GM10266 (cell line): ENCODE results near the gene FOSL1.

Source experiments
- DNase-seq: peaks from one replicate; pipeline ENCODE4 v3.0.0; 2012; ENCODE audit errors: extremely low spot score
- TF ChIP-seq, protein P1 (sequence below): IDR thresholded peaks from 2 replicates; pipeline ENCODE4 v1.5.1; 2012; ENCODE audit warnings: mild to moderate bottlenecking, low read depth; ENCODE audit not compliant: control insufficient read depth, insufficient read depth; ENCODE audit errors: missing control alignments

The FOSL1 gene

DNA sequence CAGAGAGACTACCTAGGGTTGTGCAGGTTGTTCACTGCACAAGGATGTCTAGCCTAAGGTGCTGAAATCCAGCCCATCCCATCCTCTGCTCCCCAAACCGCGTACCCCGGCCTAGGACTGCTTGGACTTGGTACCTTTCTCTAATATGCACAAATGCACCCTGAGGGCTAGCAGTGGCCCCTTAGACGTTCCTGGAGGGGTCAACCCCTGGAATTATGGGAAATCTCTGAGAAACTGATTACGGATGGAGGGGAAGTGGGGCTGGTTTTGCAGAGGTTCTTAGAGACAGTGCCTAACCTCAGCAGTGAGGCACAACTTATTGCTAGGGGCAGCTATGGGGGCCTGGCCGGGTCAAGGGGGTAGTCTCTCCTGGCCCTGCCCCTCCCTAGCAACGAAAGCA lies 16.2 kb upstream of the FOSL1 start:
- DNase-seq: no peak
- TF ChIP-seq, protein P1, sequence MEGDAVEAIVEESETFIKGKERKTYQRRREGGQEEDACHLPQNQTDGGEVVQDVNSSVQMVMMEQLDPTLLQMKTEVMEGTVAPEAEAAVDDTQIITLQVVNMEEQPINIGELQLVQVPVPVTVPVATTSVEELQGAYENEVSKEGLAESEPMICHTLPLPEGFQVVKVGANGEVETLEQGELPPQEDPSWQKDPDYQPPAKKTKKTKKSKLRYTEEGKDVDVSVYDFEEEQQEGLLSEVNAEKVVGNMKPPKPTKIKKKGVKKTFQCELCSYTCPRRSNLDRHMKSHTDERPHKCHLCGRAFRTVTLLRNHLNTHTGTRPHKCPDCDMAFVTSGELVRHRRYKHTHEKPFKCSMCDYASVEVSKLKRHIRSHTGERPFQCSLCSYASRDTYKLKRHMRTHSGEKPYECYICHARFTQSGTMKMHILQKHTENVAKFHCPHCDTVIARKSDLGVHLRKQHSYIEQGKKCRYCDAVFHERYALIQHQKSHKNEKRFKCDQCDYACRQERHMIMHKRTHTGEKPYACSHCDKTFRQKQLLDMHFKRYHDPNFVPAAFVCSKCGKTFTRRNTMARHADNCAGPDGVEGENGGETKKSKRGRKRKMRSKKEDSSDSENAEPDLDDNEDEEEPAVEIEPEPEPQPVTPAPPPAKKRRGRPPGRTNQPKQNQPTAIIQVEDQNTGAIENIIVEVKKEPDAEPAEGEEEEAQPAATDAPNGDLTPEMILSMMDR: no peak

DNA sequence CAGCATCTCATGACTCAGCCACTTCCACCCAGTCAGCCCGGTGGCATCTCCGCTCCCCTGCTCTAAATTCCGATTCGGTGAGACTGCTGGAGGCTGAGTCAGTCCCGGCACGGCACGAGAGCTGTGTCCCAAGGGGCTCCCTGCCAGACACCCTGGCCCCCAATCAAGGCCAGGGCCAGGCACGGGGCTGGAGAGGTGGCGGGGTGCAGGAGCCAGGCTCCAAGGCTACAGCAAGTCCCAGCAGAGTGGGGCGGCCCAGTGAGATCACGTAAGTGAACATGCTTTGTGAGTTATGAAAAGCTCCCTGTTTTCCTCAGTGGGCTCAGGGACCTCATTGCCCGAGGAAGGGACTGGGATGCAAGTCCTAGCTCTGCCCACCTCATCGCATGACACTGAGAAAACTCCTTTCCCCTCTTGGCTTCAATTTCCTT lies 15.6 kb upstream of the FOSL1 start:
- TF ChIP-seq, protein P1: no peak
- DNase-seq: no peak

DNA sequence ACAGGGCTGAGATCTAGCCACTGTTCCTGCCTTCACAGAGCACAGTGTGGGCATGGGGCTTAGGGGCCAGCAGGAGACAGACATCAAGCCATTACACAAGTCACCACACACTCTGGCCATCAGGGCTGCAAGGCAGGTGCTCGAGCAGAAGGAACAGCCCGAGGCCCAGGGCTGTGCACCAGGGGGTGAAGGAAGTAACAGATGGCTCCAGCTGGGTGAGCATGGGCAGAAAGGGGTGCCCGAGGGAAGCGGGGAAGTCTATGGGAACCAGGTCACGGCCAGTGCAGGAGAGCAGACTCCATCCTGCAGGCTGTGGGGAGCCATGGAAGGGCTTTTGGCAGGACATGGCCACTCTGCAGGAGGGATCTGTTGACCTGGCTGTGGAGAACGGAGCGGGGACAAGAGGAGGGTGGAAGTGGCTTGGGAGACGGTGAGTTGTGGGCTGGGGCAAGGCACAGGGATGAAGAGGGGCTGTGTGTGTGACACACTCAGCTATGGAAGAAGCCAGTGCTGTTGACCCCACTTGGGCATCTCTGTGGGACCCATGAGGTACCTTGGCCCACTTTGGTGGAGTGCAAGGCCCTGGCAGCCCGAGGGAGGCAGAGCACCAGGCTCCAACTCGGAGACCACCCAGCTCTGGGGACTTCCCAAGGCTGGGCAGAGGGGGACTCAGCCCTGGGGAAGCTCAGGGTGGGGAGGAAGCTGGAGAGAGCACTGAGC lies 15.1 kb upstream of the FOSL1 start:
- DNase-seq: no peak

DNA sequence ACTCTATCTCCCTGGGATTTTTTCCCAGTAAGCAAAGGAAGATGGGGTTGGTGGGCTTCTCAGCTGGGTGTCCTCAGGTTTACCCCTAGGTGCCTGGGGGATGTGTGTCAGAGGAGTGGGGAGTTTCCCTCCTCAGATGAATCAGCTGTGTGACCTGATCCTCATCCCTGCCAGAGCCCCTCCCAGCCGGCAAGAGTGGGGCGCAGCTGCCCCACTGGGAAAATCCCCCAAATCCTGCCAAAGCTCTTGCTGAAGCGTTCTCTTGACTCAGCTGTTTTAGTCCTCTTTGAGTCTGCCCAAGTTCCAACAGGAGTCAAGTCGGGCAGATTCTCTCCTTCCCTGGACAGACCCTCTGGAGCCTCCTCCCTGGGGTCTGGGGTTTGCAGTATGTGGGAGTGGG lies 12.7 kb upstream of the FOSL1 start:
- TF ChIP-seq, protein P1: no peak
- DNase-seq: no peak

More for the DNA sequence above, 15.1 kb upstream of the FOSL1 start:
- TF ChIP-seq, protein P1: no peak

DNA sequence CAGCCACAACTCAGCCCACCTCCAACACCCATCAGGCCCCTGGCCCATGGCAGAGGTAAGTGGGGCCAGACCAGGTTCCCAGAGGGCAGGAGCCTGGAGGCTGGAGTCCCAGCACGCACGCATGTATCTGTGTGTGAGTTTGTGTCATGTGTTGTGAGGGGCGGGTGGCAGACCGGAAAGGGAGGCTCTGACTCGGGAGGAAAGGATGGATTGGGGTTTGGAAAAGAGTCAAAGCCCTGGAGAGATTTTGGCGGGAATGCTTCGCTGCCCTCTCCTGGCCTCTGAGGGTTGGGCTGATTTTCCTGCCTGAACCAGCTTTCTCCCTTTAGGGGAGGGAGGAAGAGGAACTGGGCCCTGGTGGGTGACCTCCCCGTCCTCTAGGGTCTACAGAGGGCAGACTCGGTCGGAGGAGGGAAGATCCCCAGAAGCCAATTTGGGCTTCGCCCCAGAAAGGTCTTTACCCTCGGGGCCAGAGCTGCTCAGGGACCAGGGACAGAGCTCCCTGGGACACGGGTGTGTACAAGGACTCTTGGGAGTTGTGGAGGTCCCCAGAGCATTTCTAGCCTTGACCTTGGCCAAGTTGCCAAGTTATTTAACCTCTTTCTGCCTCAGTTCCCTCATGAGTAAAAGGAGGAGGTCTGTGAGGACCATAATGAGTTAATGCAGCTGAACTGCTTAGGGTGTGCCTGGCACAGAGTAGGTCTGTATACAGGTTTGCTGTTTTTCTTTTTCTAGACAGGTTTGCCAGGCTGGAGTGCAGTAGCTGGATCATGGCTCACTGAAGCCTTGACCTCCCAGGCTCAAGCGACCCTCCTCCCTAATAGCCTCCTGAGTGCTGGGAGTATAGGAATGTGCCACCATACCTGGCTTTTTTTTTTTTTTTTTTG lies 11.7 kb upstream of the FOSL1 start:
- no peak for DNase-seq
- TF ChIP-seq, protein P1: no peak

DNA sequence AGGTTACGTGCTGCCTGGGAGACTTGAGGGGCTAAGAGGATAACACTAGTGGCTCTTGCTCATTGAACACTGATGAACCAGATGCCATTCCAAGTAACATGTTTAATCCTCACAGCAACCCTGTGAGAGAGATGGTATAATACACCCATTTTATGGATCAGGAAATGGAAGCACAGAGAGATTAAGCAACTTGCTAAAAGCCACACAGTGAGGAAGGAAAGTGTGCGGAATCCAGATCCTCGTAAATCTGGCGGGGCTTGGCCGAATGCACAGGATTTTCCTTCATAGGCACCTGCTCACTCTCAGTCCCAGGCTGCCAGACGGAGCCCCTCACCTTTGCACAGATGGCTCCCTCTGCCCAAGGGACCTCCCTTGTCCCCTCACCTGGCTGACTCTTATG lies 7.7 kb upstream of the FOSL1 start:
- TF ChIP-seq, protein P1: no peak

DNA sequence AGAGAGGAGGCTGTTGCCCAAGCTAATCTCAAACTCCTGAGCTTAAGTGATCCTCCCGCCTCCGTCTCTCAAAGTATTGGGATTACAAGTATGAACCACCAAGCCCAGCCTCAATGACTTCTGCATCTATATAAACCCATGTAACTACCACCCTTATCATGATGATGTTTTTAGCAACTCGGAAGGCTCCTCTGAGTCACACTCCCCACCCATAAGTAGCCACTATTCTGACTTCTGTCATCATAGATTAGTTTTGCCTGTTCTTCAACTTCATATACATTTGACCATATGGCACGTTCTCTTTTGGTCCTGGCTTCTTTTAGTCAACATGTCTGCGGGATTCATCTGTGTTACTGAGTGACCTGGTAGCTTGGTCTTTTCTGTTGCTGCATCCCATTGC lies 6.4 kb upstream of the FOSL1 start:
- TF ChIP-seq, protein P1: no peak
- no peak for DNase-seq

More for the DNA sequence above, 7.7 kb upstream of the FOSL1 start:
- DNase-seq: no peak
